ENCODE results near the gene STARD8.

Gene STARD8

GRCh38 chrX:68754406-68754805 is 106.9 kb downstream of the STARD8 start:
- no peak for FAIRE-seq

GRCh38 chrX:68755616-68756125 is 108.2 kb downstream of the STARD8 start:
- no peak for FAIRE-seq

GRCh38 chrX:68757331-68757730 is 109.9 kb downstream of the STARD8 start:
- no peak for FAIRE-seq

- FAIRE-seq = no peak
Observed at GRCh38 chrX:68757731-68758130, 110.3 kb downstream of the STARD8 start.

GRCh38 chrX:68758671-68759070 is 111.2 kb downstream of the STARD8 start:
- no peak for FAIRE-seq

GRCh38 chrX:68761086-68761485 is 113.6 kb downstream of the STARD8 start:
- no peak for FAIRE-seq

- FAIRE-seq = no peak
Observed at GRCh38 chrX:68762766-68763165, 115.3 kb downstream of the STARD8 start.

GRCh38 chrX:68763481-68763880 is 116.0 kb downstream of the STARD8 start:
- no peak for FAIRE-seq

Measured in A204.1 (cell line).